Measurements from ENCODE around the gene KIF6. TPM values are rescaled to one million over a fixed set of nuclear protein-coding genes. Genes with fewer than 3 reads are reported as not detected.

KIF6 gene
- total RNA-seq, 1 donor from 2014 or later, result 1.0 TPM

- Histone ChIP-seq H3K4me1 (ENCODE audit: control insufficient read depth in 3 of 3, insufficient read depth in 3 of 3, low read length in 3 of 3) (peaks cover 0 to 3% (median 0%) of the 10 kb centered on the region in 3 donors), H3K4me3 (ENCODE audit: low read length in 3 of 3) (no peak overlapping the region), H3K36me3 (ENCODE audit: control insufficient read depth in 3 of 3, insufficient read depth in 3 of 3, low read length in 3 of 3) (no peaks in the 10 kb centered on the region), H3K9ac (ENCODE audit: low read depth in 1 of 3, low read length in 3 of 3) (no peak overlapping the region), H3K9me3 (ENCODE audit: control insufficient read depth in 3 of 3, low read length in 3 of 3) (no peaks in the 10 kb centered on the region), H3K27ac (ENCODE audit: low read depth, low read length) (no peak overlapping the region), H3K27me3 (ENCODE audit: control insufficient read depth in 3 of 3, insufficient read depth in 3 of 3, low read length in 3 of 3) (no peaks in the 10 kb centered on the region)
Measured at GRCh38 chr6:39563566-39564311, 161.5 kb downstream of the KIF6 start.

- H3K4me1 ChIP-seq (ENCODE audit: control insufficient read depth in 3 of 3, insufficient read depth in 3 of 3, low read length in 3 of 3), result peaks cover 0 to 3% (median 0%) of the 10 kb centered on the region in 3 donors
- H3K4me3 ChIP-seq (ENCODE audit: low read length in 3 of 3), result no peak overlapping the region
- no peak overlapping the region for H3K27ac ChIP-seq (ENCODE audit: low read depth, low read length)
- H3K36me3 ChIP-seq (ENCODE audit: control insufficient read depth in 3 of 3, insufficient read depth in 3 of 3, low read length in 3 of 3), result no peaks in the 10 kb centered on the region
- H3K9me3 ChIP-seq (ENCODE audit: control insufficient read depth in 3 of 3, low read length in 3 of 3), result no peaks in the 10 kb centered on the region
- H3K9ac ChIP-seq (ENCODE audit: low read depth in 1 of 3, low read length in 3 of 3), result no peak overlapping the region
- no peaks in the 10 kb centered on the region for H3K27me3 ChIP-seq (ENCODE audit: control insufficient read depth in 3 of 3, insufficient read depth in 3 of 3, low read length in 3 of 3)
Measured at GRCh38 chr6:39561536-39562266, 163.5 kb downstream of the KIF6 start.

GRCh38 chr6:39560915-39561314 is 164.3 kb downstream of the KIF6 start:
- H3K9me3 ChIP-seq (ENCODE audit: control insufficient read depth in 3 of 3, low read length in 3 of 3), result no peaks in the 10 kb centered on the region
- H3K27me3 ChIP-seq (ENCODE audit: control insufficient read depth in 3 of 3, insufficient read depth in 3 of 3, low read length in 3 of 3), result no peaks in the 10 kb centered on the region
- no peak overlapping the region for H3K4me3 ChIP-seq (ENCODE audit: low read length in 3 of 3)
- H3K27ac ChIP-seq (ENCODE audit: low read depth, low read length), result no peak overlapping the region
- H3K36me3 ChIP-seq (ENCODE audit: control insufficient read depth in 3 of 3, insufficient read depth in 3 of 3, low read length in 3 of 3), result no peaks in the 10 kb centered on the region
- peaks cover 0 to 3% (median 0%) of the 10 kb centered on the region in 3 donors for H3K4me1 ChIP-seq (ENCODE audit: control insufficient read depth in 3 of 3, insufficient read depth in 3 of 3, low read length in 3 of 3)
- H3K9ac ChIP-seq (ENCODE audit: low read depth in 1 of 3, low read length in 3 of 3), result no peak overlapping the region

DNA sequence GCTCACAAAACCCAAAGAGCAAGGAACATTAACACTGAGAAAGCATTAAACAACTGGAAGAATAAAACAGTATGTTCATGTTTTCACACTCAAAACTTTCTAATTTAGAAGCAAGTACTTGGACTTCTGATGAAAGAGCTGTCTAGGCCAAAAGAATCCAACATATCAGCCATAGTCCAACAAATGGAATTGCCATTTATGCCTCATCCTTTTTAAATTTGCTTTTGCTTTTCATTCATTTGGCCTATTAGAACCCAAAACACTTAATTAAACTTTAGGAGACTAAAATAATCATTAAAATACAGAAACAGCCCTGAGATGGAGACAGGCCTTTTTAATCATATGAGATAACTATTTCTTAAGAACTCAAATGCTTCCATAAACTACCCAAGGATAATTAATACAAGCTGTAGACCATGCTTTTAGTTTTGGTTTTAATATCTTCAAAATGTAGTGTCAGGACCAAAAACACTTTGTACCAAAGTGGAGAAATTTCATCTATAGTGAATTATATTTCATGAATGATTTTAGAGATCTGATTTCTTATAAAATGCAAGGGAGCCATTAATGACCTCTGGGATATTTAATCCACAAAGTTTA is 166.5 kb downstream of the KIF6 start:
- no peak overlapping the region for H3K27ac ChIP-seq (ENCODE audit: low read depth, low read length)
- no peak overlapping the region for H3K9ac ChIP-seq (ENCODE audit: low read depth in 1 of 3, low read length in 3 of 3)
- no peak overlapping the region for H3K4me3 ChIP-seq (ENCODE audit: low read length in 3 of 3)
- no peaks in the 10 kb centered on the region for H3K27me3 ChIP-seq (ENCODE audit: control insufficient read depth in 3 of 3, insufficient read depth in 3 of 3, low read length in 3 of 3)
- no peaks in the 10 kb centered on the region for H3K36me3 ChIP-seq (ENCODE audit: control insufficient read depth in 3 of 3, insufficient read depth in 3 of 3, low read length in 3 of 3)
- peaks cover 3 to 6% (median 3%) of the 10 kb centered on the region in 3 donors for H3K4me1 ChIP-seq (ENCODE audit: control insufficient read depth in 3 of 3, insufficient read depth in 3 of 3, low read length in 3 of 3)
- no peaks in the 10 kb centered on the region for H3K9me3 ChIP-seq (ENCODE audit: control insufficient read depth in 3 of 3, low read length in 3 of 3)

GRCh38 chr6:39558079-39558478 is 167.1 kb downstream of the KIF6 start:
- Histone ChIP-seq H3K27ac (ENCODE audit: low read depth, low read length) (no peak overlapping the region), H3K9me3 (ENCODE audit: control insufficient read depth in 3 of 3, low read length in 3 of 3) (no peaks in the 10 kb centered on the region), H3K4me1 (ENCODE audit: control insufficient read depth in 3 of 3, insufficient read depth in 3 of 3, low read length in 3 of 3) (peaks cover 3 to 6% (median 3%) of the 10 kb centered on the region in 3 donors)

DNA sequence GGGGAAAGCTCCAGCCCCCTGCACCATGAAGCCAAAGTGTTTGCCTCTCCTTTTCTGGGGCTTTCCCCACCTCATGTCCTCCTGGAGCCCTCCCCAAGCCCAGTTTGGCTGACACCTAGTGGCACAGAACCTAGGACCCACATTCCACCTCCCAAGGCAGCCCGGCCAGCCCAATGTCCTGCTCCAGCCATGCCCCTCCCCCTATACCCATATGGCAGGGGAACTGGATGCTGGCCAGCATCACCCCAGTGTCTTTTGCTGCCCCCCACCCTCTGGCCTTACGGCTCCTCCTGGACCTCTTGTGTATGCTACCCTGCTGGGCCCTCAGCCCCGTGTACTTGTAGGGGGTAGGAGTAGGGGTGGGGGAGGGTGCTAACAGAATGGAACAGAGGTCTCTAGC is 170.1 kb downstream of the KIF6 start:
- Histone ChIP-seq H3K9me3 (ENCODE audit: control insufficient read depth in 3 of 3, low read length in 3 of 3) (no peaks in the 10 kb centered on the region), H3K27ac (ENCODE audit: low read depth, low read length) (no peak overlapping the region), H3K9ac (ENCODE audit: low read depth in 1 of 3, low read length in 3 of 3) (no peak overlapping the region), H3K36me3 (ENCODE audit: control insufficient read depth in 3 of 3, insufficient read depth in 3 of 3, low read length in 3 of 3) (no peaks in the 10 kb centered on the region), H3K4me1 (ENCODE audit: control insufficient read depth in 3 of 3, insufficient read depth in 3 of 3, low read length in 3 of 3) (peaks cover 0 to 6% (median 3%) of the 10 kb centered on the region in 3 donors), H3K4me3 (ENCODE audit: low read length in 3 of 3) (no peak overlapping the region), H3K27me3 (ENCODE audit: control insufficient read depth in 3 of 3, insufficient read depth in 3 of 3, low read length in 3 of 3) (no peaks in the 10 kb centered on the region)

More at GRCh38 chr6:39558079-39558478, 167.1 kb downstream of the KIF6 start:
- Histone ChIP-seq H3K4me3 (ENCODE audit: low read length in 3 of 3) (no peak overlapping the region), H3K9ac (ENCODE audit: low read depth in 1 of 3, low read length in 3 of 3) (no peak overlapping the region), H3K27me3 (ENCODE audit: control insufficient read depth in 3 of 3, insufficient read depth in 3 of 3, low read length in 3 of 3) (no peaks in the 10 kb centered on the region), H3K36me3 (ENCODE audit: control insufficient read depth in 3 of 3, insufficient read depth in 3 of 3, low read length in 3 of 3) (no peaks in the 10 kb centered on the region)

DNA sequence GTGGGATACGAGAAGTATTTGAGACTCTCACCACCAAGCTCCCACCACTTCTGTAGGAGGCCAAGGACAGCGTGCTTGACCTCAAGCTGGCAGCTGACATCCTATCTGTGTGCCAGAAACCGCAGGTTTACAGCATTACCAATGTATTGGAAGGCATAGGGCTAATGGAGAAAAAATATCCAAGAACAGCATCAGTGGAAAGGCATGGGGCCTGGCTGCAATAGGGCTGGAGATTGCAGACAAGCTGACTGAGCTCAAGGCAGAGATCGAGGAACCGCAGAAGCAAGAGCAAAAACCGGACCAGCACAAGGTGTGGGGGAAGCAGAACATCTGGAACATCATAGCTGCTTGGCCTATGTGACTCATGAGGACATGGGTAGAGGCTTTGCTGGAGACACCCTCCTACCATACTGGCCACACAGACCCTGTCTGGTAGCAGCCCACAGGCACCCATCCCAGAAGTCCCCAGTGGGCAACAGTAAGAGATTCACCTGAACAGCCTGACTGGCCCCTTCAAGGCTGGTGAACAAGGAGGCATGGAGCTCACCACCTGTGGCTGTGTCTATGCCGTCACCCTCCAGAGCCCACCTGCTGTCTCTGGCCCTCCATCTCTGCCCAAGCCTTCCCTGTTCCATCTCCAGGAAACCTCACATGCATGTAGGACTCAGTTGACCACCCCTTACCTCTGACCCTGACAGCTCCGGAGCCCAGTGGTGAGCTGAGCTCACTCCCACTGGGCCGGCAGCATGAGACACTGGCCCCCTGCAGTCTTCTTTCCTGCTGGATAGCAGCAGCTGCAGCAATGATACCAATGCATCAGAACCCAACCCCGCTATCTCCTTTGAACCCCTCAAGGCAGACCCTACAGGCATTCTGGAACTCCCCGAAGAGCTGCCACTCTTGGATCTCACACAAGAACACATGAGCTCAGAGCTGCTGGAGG is 171.1 kb downstream of the KIF6 start:
- Histone ChIP-seq H3K9ac (ENCODE audit: low read depth in 1 of 3, low read length in 3 of 3) (no peak overlapping the region), H3K27ac (ENCODE audit: low read depth, low read length) (no peak overlapping the region), H3K36me3 (ENCODE audit: control insufficient read depth in 3 of 3, insufficient read depth in 3 of 3, low read length in 3 of 3) (no peaks in the 10 kb centered on the region), H3K9me3 (ENCODE audit: control insufficient read depth in 3 of 3, low read length in 3 of 3) (no peaks in the 10 kb centered on the region), H3K4me3 (ENCODE audit: low read length in 3 of 3) (no peak overlapping the region), H3K4me1 (ENCODE audit: control insufficient read depth in 3 of 3, insufficient read depth in 3 of 3, low read length in 3 of 3) (peaks cover 0 to 6% (median 3%) of the 10 kb centered on the region in 3 donors), H3K27me3 (ENCODE audit: control insufficient read depth in 3 of 3, insufficient read depth in 3 of 3, low read length in 3 of 3) (no peaks in the 10 kb centered on the region)

GRCh38 chr6:39553029-39553428 is 172.2 kb downstream of the KIF6 start:
- Histone ChIP-seq H3K9me3 (ENCODE audit: control insufficient read depth in 3 of 3, low read length in 3 of 3) (no peaks in the 10 kb centered on the region), H3K27ac (ENCODE audit: low read depth, low read length) (no peak overlapping the region), H3K9ac (ENCODE audit: low read depth in 1 of 3, low read length in 3 of 3) (no peak overlapping the region), H3K36me3 (ENCODE audit: control insufficient read depth in 3 of 3, insufficient read depth in 3 of 3, low read length in 3 of 3) (no peaks in the 10 kb centered on the region), H3K4me1 (ENCODE audit: control insufficient read depth in 3 of 3, insufficient read depth in 3 of 3, low read length in 3 of 3) (peaks cover 0 to 6% (median 3%) of the 10 kb centered on the region in 3 donors), H3K4me3 (ENCODE audit: low read length in 3 of 3) (no peak overlapping the region), H3K27me3 (ENCODE audit: control insufficient read depth in 3 of 3, insufficient read depth in 3 of 3, low read length in 3 of 3) (no peaks in the 10 kb centered on the region)

GRCh38 chr6:39550191-39550590 is 175.0 kb downstream of the KIF6 start:
- Histone ChIP-seq H3K9me3 (ENCODE audit: control insufficient read depth in 3 of 3, low read length in 3 of 3) (no peaks in the 10 kb centered on the region), H3K36me3 (ENCODE audit: control insufficient read depth in 3 of 3, insufficient read depth in 3 of 3, low read length in 3 of 3) (no peaks in the 10 kb centered on the region), H3K27ac (ENCODE audit: low read depth, low read length) (no peak overlapping the region), H3K4me3 (ENCODE audit: low read length in 3 of 3) (no peak overlapping the region), H3K9ac (ENCODE audit: low read depth in 1 of 3, low read length in 3 of 3) (no peak overlapping the region), H3K4me1 (ENCODE audit: control insufficient read depth in 3 of 3, insufficient read depth in 3 of 3, low read length in 3 of 3) (peaks cover 0 to 6% (median 3%) of the 10 kb centered on the region in 3 donors), H3K27me3 (ENCODE audit: control insufficient read depth in 3 of 3, insufficient read depth in 3 of 3, low read length in 3 of 3) (no peaks in the 10 kb centered on the region)

All from skeletal muscle tissue (tissue), 4 donors.